HG03039 (cell line): ENCODE measurements around the gene GMPPA.
A peak's percentile ranks its signal among the peaks of the same experiment; 100 is the strongest.

Experiments
- ATAC-seq: cut with Tn5 transposase; IDR thresholded peaks from one replicate; pipeline ENCODE4 v1.9.1; 2021; ENCODE audit warnings: mild to moderate bottlenecking, moderate library complexity; ENCODE audit not compliant: unreplicated experiment

GMPPA gene

DNA sequence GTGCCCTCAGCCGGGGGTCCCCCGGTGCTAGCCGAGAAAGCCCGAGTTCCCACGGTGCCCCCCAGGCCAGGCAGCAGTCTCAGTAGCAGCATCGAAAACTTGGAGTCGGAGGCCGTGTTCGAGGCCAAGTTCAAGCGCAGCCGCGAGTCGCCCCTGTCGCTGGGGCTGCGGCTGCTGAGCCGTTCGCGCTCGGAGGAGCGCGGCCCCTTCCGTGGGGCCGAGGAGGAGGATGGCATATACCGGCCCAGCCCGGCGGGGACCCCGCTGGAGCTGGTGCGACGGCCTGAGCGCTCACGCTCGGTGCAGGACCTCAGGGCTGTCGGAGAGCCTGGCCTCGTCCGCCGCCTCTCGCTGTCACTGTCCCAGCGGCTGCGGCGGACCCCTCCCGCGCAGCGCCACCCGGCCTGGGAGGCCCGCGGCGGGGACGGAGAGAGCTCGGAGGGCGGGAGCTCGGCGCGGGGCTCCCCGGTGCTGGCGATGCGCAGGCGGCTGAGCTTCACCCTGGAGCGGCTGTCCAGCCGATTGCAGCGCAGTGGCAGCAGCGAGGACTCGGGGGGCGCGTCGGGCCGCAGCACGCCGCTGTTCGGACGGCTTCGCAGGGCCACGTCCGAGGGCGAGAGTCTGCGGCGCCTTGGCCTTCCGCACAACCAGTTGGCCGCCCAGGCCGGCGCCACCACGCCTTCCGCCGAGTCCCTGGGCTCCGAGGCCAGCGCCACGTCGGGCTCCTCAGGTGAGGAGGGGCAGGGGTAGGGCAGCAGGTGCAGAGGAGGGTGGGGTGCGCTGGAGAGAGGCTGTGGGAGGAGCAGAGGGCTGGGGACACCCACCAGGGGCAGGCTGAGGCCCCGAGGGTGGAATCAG lies 14.1 kb upstream of the GMPPA start:
- ATAC-seq, result no peak

DNA sequence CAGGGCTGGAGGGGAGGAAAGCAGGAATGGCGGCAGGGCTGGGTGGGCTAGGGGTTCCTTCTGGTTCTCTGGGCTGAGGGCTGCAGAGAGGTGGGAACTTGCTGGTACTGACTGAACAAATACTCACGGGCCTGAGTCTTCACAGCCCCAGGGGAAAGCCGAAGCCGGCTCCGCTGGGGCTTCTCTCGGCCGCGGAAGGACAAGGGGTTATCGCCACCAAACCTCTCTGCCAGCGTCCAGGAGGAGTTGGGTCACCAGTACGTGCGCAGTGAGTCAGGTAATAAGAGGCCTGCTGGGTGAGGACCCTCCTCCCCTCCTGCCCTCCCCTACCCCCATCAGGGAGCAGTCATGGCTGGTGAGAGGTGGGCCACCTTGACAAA lies 13.5 kb upstream of the GMPPA start:
- ATAC-seq, result no peak

DNA sequence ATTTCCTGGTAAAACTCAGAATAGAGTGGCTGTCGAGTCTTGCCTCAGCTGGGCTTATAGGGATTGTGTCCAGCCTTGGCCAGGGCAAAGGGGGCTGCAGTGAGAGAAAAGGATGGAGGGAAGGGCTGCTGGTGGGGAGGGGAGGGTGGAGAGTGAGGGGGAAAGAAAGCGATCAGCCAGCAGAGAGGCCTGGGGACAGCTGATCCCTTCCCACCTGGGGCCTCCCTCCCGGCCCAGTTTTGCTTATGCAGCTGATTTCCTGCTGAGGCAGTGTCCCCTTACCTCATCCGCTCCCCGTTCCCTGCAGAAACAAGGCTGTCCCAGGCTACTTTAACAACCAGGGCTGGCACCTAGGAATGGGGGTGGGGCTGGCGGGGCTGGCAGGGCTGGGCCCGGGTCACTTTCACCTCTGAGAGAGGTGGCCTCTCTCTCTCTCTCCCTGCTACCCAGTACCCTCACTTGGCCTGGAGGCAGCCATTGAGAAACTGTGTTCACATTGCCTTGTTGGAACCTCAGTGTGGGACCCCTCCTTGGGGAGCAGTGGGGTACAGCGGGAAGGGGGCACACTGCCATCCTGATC lies 12.2 kb upstream of the GMPPA start:
- ATAC-seq, result no peak

DNA sequence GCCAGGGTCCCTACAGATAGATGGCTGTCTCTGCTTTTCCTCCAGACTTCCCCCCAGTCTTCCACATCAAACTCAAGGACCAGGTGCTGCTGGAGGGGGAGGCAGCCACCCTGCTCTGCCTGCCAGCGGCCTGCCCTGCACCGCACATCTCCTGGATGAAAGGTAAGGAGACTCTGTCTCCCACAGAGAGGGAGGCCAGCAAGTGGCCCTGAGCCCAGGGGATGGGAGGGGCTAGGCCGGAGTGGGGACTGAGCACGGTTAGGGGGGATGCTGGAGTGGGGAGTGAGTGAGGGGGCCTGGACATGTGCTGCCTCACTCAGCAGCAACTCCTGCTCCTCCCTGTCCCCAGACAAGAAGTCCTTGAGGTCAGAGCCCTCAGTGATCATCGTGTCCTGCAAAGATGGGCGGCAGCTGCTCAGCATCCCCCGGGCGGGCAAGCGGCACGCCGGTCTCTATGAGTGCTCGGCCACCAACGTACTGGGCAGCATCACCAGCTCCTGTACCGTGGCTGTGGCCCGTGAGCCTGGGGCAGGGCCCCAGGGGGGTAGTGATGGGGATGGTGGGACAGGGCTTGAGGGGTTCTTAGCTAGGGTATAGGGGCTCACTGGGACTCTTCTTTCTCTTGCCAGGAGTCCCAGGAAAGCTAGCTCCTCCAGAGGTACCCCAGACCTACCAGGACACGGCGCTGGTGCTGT lies 10.4 kb upstream of the GMPPA start:
- ATAC-seq, result no peak

DNA sequence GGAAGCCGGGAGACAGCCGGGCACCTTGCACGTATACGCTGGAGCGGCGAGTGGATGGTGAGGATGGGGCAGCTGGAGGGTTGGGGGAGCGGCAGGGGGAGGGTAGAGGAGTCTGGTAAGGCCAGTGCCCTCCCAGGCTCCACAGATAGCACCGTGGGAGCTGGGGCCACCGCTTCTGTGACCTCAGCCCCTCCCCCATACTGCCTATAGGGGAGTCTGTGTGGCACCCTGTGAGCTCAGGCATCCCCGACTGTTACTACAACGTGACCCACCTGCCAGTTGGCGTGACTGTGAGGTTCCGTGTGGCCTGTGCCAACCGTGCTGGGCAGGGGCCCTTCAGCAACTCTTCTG lies 9.9 kb upstream of the GMPPA start:
- ATAC-seq, result no peak

DNA sequence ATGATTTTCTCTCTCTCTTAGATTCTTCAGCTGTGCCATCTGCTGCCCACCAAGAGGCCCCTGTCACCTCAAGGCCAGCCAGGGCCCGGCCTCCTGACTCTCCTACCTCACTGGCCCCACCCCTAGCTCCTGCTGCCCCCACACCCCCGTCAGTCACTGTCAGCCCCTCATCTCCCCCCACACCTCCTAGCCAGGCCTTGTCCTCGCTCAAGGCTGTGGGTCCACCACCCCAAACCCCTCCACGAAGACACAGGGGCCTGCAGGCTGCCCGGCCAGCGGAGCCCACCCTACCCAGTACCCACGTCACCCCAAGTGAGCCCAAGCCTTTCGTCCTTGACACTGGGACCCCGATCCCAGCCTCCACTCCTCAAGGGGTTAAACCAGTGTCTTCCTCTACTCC lies 9.4 kb upstream of the GMPPA start:
- no peak for ATAC-seq

DNA sequence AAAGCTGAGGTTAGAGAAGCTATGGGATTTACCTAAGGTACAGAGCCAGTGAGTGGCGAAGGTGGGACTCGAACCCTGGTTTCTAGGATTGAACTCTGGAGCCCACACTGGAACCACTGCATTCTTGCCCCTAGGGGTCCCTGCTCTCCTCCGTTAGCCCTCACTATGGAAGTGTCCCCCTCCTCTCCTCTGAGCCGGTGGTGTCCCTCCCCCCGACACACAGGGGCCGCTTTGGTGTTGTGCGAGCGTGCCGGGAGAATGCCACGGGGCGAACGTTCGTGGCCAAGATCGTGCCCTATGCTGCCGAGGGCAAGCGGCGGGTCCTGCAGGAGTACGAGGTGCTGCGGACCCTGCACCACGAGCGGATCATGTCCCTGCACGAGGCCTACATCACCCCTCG lies 8.5 kb upstream of the GMPPA start:
- no peak for ATAC-seq

DNA sequence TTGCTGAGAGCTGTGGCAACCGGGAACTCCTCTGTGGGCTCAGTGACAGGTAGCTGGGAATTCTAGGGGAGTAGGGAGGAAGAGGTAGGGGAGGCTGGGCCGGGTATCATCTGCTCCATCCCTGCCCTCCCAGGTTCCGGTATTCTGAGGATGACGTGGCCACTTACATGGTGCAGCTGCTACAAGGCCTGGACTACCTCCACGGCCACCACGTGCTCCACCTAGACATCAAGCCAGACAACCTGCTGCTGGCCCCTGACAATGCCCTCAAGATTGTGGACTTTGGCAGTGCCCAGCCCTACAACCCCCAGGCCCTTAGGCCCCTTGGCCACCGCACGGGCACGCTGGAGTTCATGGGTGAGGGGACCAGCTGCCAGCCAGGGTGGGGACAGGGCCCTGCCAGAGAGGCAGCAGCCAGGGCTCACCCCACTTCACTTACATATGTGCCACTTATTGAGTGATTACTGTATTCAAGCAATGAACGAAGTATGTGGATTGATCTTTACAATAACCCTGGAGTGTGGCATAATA lies 8.0 kb upstream of the GMPPA start:
- ATAC-seq, result no peak

DNA sequence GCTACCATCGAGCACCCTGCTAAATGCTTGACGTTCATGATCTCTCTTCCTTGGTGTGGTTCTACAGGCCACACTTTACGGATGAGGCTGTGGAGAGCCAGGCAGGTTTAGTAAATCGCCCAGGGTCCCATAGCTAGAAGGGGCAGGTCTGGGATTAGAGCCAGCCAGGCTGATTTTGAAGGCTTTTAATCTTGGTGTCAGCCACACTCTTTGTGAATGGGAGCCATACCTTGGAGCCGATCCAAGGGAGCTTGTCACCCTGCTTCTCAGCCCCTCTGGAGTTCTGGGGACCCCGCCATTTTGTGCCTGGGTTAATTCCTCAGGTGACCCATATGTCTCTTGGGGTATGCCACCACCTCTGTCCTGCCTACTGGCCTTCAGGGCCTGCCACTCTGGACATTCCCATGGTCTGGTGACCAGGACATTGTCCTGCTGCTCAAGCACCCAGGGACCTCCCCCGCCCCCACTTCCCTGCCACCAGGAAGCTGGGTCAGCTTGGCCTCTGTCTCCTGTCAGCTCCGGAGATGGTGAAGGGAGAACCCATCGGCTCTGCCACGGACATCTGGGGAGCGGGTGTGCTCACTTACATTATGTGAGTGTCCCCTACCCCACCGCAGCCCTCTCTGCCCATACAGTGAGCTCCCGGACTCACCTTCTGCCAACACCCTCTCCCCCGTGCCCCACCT lies 7.3 kb upstream of the GMPPA start:
- no peak for ATAC-seq

DNA sequence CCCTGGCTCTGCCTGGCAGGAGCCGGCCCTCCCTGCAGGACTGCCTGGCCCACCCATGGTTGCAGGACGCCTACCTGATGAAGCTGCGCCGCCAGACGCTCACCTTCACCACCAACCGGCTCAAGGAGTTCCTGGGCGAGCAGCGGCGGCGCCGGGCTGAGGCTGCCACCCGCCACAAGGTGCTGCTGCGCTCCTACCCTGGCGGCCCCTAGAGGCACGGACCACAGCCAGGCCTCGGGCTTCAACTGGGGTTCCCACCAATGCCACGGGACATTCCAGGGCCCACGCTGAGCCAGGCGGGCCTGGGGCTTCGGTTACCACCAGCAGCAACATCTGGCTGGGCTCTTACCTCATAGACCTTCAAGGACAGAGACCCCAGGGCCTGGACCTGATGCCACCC lies 6.1 kb upstream of the GMPPA start:
- ATAC-seq, result no peak

DNA sequence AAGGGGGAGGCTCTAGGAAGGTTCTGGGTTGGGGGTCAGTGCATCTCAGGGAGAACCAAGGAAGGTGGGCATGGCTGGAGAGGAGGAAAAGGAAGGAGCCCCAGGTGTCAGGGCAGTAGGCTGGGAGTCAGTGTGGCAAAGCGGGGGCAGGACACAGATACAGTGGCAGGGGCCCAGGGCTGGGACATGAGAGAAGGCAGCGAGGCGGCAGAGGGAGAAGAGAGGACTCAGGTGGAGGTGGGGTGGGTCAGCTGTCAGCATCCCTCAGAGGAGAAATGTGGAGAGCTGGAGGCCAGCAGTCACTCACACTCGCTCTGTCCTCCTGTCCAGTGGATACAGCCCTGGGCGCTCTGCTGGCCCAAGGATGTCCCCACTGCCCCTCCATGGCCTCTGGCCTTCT lies 5.6 kb upstream of the GMPPA start:
- no peak for ATAC-seq

DNA sequence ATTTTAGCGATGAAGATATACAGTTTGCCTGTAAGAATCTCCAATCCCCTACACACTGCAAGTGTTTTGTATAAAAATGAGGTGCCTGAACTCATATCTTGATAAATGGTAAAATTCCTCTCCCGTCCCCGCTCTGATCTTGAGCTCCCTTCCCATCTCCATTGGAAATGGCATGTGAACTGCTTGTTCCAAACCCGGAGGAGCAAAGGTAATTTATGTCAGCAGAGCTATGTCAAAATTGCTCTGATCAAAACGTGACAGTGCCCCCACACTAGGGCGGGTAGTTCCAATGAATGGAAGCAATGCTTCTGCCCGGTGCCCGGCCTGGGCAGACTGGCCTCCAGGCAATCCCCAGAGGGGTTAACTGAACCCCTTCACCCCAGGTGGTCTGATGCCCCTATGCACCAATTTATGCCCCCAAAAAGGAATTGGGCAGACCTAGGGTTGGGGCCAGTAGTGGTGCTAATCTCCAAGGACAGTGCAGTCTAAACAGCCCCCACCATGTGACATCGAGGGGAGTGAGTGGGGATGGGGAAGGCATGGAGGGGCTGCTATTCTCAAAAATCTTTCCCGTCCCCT lies 3.6 kb upstream of the GMPPA start:
- ATAC-seq, result no peak

DNA sequence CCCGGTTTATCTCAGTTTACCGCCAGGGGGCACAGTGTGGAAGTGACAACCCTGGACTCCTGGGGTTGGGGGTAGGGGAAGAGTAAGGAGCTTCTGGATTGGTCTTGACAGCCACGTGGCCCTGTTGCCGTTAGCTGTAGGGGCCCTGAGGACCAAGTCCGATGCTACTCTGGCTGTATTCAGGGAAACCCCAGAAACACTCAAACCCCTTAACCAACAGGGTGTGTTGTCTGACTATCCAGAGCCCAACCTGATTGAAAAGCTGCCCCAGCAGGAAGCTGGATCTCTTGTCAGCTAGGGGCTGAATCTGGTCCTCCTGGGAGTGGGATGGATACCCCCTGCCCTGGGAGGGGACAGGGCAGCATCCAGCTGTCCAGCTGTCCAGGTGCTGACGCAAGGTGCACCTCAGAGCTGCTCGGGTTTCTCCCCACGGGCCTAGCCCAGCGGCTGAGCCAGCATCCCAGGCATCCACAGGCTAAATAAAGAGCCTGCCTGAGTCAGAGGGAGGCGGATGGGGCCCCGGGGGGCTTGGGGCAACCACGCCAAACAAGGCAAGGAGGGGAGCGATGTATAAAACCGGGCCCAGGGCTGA lies 3.1 kb upstream of the GMPPA start:
- ATAC-seq, result no peak

DNA sequence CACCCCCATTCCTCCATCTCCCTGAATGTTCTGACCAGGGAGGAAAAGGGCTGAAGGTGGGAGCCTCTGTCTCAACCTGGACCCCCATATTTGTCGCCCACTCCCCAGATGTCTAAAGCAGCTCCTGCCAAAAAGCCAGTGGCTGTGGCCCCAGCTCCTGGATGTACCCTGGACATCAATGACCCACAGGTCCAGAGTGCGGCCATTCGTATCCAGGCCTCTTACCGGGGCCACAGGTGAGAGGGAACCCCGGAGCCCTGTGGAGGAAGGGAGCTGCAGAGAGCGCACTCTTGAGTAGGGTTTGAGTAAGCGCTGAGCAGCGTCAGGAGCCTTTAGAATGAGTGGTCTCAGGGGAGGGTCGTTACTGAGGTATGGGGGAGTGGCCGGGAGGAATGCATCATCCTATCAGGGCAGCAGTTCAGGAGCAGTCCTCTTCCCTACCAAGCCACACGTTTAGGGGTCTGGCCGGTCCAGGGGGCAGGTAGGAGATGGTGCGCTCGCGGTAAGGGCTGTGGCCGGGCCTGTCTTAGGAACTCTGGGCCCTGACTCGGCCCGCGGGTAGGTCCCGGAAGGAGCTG lies 2.4 kb upstream of the GMPPA start:
- no peak for ATAC-seq

DNA sequence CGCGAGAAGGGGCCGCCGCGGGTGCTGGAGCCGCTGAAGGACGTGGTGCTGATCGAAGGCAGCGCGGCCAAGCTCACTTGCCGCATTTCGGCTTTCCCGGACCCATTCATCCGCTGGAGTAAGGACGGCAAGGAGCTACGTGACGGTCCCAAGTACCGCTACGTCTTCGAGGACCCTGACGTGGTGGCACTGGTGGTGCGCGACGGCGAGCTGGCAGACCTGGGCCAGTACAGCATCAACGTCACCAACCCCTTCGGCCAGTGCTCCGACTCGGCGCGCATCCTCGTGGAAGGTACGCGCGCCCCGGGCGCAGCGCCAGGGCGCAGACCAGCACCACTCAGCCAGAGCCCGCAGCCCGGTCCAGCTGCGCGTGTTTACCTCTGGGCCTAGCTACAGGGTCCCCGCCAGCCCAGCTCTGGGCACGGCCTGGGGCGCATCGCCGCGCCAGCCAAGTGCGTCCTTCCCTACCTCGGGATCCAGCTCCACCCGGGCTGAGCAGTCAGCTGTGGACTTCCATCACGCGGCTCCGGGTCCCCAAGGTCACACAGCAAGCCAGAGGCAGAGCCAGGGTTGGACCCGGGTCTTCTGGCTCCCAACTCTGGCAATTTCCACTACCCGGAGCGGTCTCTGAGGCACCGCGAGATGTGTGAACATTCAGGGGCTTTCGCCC lies 1.7 kb upstream of the GMPPA start:
- ATAC-seq, result no peak

DNA sequence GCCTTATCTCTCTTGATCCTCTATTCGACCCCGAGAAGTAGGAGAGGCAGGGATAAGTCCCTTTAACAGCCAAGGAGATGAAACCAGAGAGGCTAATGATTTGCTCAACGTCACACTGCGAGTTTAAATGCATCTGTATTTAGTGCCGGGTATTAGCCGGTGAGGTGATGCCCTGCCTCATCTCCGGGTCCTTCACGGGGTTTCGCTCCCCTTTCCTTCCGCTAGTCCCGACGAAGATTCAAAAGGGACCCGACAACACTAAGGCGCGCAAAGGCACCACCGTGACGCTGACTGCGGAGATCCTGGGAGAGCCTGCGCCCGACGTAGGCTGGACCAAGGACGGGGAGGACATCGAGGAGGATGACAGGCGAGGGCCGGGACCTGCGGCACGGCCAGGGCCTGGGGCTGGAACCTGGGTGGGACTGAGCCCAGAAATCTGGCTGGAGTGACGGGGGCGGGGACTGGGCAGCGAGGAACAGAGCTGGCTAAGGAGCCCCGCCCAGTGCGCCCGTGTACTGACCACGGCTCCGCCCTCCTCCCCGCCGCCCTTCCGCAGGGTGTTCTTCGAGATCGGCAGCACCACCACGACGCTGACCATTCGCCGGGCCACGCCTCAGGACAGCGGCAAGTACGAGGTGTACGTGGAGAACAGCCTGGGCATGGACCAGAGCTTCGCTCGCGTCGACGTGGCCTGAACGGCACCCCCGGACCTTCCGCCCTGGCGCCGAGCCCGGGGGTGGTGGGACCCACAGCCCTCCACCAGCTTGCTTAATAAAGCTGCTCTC lies 1.0 kb upstream of the GMPPA start:
- peak; percentile 22 for ATAC-seq

DNA sequence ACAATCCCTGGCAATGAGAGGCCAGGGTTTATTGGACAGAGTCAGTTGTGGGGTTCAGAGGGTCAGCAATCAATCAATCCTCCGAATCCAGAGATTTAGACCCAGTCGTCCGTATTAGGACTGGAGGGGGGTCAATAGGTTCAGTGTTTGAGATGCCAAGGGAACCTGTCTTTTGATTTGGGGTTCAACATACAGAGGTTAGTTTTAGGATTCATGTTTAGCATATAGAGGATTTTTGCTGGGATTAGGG lies 292 bp downstream of the GMPPA start:
- no peak for ATAC-seq

DNA sequence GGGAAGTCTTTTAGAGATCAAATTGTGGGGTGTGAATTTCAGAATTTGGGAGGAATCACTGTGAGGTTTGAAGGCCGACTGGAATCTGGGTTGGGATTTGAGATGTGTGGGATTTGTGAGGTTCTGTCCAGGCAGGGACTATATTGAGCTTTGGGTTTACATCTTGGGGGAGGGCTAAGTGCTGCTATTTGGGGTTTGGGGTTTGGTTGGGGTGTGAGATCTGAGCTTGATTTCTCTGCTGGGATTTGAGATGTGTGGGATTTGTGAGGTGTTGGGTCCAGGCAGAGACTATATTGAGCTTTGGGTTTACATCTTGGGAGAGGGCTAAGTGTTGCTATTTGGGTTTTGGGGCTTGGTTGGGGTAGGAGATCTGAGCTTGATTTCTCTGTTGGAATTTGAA lies 864 bp downstream of the GMPPA start:
- ATAC-seq, result no peak

DNA sequence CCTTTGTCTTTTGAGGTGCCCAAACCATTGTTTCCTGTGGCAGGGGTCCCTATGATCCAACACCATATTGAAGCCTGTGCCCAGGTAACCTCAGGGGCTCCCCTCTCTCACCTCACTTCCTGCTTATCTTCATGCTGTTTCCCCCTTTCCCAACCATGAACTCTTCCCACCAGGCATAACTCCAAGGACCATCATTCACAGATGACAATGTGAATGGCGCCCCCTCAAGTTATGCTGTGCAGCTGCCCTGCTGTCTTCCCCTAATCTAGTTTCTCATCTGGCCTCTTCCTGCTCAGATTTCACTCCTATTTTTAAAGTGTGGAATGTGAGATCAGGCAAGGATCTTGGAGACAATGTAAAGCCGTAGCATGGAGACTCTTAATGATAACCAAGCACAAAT lies 1.4 kb downstream of the GMPPA start:
- ATAC-seq, result no peak
